Measurements from ENCODE around the gene NXPE2.

Gene NXPE2

GRCh38 chr11:114745150-114745671 lies 66.9 kb downstream of the NXPE2 start:
- no peak for DNase-seq (ENCODE audit: low read depth)

GRCh38 chr11:114746013-114746412 lies 67.7 kb downstream of the NXPE2 start:
- DNase-seq (ENCODE audit: low read depth): no peak
